Liver (tissue), 3 donors: Measurements from ENCODE around the gene CWC27.

Experiments
- RAD21 ChIP-seq, 2 donors: IDR thresholded peaks; 2 replicates each; pipeline ENCODE4 v1.6.1; 2016; ENCODE audit warnings: antibody characterized with exemption in 2 of 2, mild to moderate bottlenecking in 2 of 2
- TF ChIP-seq, protein P1 (sequence below): fragments of 150-350 bp; IDR thresholded peaks from 2 replicates; pipeline ENCODE4 v1.5.1; 2017; ENCODE audit warnings: improper control_type of control experiment, low read depth, low read length; ENCODE audit not compliant: missing input control
- TF ChIP-seq, protein P2 (sequence below): IDR thresholded peaks from 2 replicates; pipeline ENCODE4 v1.6.1; 2016; ENCODE audit warnings: antibody characterized with exemption
- TF ChIP-seq, protein P3 (sequence below): IDR thresholded peaks from 2 replicates; pipeline ENCODE4 v1.6.1; 2016; ENCODE audit warnings: antibody characterized with exemption
- donor health status: healthy.
- donor health status: healthy.

DNA sequence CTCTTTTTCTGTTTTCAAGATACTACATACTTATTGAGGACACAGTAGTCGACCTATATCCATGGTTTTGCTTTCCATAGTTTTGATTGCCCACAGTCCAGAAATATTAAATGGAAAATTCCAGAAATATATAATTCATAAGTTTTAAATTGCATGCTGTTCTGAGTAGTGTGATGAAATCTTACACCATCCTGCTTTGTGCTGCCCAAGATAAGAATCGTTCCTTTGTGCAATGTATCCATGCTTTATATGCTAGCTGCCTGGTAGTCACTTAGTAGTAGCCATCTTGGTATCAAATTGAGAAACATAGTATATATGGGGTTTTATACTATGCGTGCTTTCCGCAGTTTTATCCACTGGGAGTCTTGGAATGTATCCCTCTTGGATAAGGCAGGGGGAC, 59.0 kb downstream of the CWC27 start:
- TF ChIP-seq, protein P1, sequence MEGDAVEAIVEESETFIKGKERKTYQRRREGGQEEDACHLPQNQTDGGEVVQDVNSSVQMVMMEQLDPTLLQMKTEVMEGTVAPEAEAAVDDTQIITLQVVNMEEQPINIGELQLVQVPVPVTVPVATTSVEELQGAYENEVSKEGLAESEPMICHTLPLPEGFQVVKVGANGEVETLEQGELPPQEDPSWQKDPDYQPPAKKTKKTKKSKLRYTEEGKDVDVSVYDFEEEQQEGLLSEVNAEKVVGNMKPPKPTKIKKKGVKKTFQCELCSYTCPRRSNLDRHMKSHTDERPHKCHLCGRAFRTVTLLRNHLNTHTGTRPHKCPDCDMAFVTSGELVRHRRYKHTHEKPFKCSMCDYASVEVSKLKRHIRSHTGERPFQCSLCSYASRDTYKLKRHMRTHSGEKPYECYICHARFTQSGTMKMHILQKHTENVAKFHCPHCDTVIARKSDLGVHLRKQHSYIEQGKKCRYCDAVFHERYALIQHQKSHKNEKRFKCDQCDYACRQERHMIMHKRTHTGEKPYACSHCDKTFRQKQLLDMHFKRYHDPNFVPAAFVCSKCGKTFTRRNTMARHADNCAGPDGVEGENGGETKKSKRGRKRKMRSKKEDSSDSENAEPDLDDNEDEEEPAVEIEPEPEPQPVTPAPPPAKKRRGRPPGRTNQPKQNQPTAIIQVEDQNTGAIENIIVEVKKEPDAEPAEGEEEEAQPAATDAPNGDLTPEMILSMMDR: no peak
- TF ChIP-seq, protein P2, sequence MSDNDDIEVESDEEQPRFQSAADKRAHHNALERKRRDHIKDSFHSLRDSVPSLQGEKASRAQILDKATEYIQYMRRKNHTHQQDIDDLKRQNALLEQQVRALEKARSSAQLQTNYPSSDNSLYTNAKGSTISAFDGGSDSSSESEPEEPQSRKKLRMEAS: no peak
- no peak for TF ChIP-seq RAD21 (IDR thresholded peaks at IDR 0.05)
- TF ChIP-seq, protein P3, sequence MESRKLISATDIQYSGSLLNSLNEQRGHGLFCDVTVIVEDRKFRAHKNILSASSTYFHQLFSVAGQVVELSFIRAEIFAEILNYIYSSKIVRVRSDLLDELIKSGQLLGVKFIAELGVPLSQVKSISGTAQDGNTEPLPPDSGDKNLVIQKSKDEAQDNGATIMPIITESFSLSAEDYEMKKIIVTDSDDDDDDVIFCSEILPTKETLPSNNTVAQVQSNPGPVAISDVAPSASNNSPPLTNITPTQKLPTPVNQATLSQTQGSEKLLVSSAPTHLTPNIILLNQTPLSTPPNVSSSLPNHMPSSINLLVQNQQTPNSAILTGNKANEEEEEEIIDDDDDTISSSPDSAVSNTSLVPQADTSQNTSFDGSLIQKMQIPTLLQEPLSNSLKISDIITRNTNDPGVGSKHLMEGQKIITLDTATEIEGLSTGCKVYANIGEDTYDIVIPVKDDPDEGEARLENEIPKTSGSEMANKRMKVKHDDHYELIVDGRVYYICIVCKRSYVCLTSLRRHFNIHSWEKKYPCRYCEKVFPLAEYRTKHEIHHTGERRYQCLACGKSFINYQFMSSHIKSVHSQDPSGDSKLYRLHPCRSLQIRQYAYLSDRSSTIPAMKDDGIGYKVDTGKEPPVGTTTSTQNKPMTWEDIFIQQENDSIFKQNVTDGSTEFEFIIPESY: no peak
